Epithelial cell of proximal tubule (primary cell): ENCODE data around the gene DGKB. TPM values are rescaled to one million over a fixed set of nuclear protein-coding genes. Genes with fewer than 3 reads are reported as not detected.

ENCODE experiments used
- DNase-seq: peaks from one replicate; pipeline ENCODE4 v3.0.0-alpha.2; 2011; ENCODE audit warnings: low read depth
- H3K4me3 ChIP-seq: 2 replicates; pipeline ENCODE4 v1.5.1; 2011; ENCODE audit warnings: low read depth, mild to moderate bottlenecking, low read length
- CTCF ChIP-seq: conservative IDR thresholded peaks from 2 replicates; pipeline ENCODE4 v1.5.1; 2012; ENCODE audit warnings: low read depth, mild to moderate bottlenecking, low read length
- total RNA-seq: library from RNA; depleted of rRNA; stranded (reverse); fragments of >200 nt; gene quantifications from 2 replicates; pipeline ENCODE4 v1.2.3, GENCODE V29; 2015

DGKB gene
- total RNA-seq, 1 donor from 2014 or later = 0.69 TPM

- TF ChIP-seq CTCF = no peak
- no peak overlapping the region for H3K4me3 ChIP-seq
- peak; percentile 4 for DNase-seq
These were observed 599.0 kb downstream of the DGKB start for GRCh38 chr7:14303536-14303935.

- no peak for TF ChIP-seq CTCF
- DNase-seq = no peak
These were observed 607.9 kb downstream of the DGKB start for GRCh38 chr7:14294637-14295036.

DNA sequence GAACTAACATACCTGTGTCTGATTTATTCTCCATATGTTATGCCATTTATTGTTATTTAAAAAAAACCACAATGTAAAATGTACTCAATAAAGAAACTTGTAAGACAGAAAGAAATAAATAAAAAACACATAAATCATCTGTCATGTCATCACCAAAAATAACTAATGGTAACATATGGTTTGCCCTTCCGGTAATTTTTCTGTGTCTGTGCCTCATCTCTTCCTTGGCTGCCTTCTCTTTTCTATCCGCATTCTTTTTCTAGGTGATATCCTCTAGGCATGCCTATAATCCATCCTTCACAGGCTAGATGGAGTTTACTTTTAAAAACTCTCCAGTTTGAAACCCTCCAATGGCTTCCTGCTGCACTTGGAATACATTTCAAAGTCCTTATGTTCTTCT is 609.1 kb downstream of the DGKB start:
- DNase-seq = no peak
- TF ChIP-seq CTCF = no peak
- no peak overlapping the region for H3K4me3 ChIP-seq

More at GRCh38 chr7:14294637-14295036, 607.9 kb downstream of the DGKB start:
- H3K4me3 ChIP-seq = no peak overlapping the region

GRCh38 chr7:14292737-14293136 is 609.8 kb downstream of the DGKB start:
- H3K4me3 ChIP-seq = no peak overlapping the region
- DNase-seq = no peak
- no peak for TF ChIP-seq CTCF

DNA sequence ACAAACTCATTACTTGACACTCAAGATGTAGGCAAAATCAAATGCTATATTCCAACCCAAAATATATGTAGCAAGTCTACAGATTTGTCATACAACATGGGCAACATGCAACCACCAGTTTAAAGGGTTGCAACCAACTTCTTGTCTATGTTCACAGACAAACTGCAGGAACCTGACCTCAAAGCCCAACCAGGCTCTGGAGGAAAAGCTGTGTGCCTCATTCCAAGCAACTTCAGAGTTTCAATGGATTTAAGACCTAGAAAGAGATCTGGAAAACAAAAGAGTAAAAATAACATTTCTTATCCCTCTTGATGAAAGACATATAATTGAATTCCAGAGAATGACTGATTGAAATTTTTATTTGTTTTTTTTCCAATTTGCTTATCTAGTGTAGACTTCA is 612.6 kb downstream of the DGKB start:
- TF ChIP-seq CTCF = no peak
- no peak overlapping the region for H3K4me3 ChIP-seq
- no peak for DNase-seq

DNA sequence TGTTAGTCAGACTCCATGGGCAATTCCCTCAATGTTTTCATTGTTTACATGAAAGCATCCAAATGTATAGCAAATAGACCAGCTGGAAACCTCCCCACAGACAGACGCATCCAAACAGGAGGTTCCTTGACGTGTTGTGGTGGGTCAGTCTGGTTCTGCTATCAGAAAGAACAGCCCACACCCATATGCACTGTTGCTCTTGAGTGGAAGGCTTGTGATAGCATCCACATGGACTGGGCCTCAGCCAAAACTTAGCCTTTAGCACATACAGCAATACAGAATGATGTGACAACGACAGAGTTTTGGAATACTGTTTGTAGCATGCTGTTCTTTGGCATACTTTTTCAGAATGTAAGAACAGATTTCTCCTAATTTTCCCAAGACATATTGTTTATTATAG is 613.9 kb downstream of the DGKB start:
- H3K4me3 ChIP-seq = no peak overlapping the region
- no peak for DNase-seq
- no peak for TF ChIP-seq CTCF

DNA sequence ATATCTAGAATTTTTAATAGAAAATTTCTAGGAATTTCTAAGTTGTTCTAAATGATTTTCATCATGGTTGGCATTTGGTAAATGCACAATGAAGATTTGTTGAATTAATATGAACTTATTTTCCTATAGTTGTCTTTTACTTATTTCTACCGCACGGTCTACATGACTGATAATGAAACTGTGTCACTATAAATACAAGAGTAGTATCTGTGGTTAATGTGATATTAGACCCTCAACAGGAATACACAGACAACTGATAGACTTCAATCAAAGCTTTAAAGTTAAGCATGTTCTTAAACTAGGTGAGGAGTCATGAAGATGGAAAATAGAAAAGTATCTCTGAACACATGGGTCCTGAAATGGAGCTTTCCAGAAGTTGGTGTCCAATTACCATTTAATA is 615.2 kb downstream of the DGKB start:
- H3K4me3 ChIP-seq = no peak overlapping the region
- no peak for TF ChIP-seq CTCF
- DNase-seq = no peak
